Endothelial cell of umbilical vein (primary cell): ENCODE data around the gene TTLL5. TPM values are rescaled to one million over a fixed set of nuclear protein-coding genes. Genes with fewer than 3 reads are reported as not detected.

Experiments used
- BruUV-seq: library from RNA; stranded (reverse); fragments of 400-500 nt; replicated peaks from 2 replicates; lab custom pipeline; 2021; lab: Mats Ljungman, UMichigan
- CTCF ChIA-PET: fragments of 300-600, 350-600 bp; sonication (Branson Sonifier 250); formaldehyde crosslinking; loops from one replicate; lab custom pipeline; 2021; ENCODE audit warnings: antibody characterized with exemption, inconsistent platforms; lab: Charles Lee
- POLR2A ChIA-PET: fragments of 300-600, 350-600 bp; sonication (Branson Sonifier 250); formaldehyde crosslinking; loops from one replicate; lab custom pipeline; 2021; ENCODE audit warnings: antibody characterized with exemption, inconsistent platforms; lab: Charles Lee
- DNase-seq: peaks from one replicate; pipeline ENCODE4 v3.0.0-alpha.2; 2011; ENCODE audit warnings: low read depth, low spot score
- FAIRE-seq: peaks from 2 replicates; lab custom pipeline; 2011; peaks lifted over from hg19 to GRCh38; lab: Jason Lieb, UNC
- H2AFZ ChIP-seq: 2 replicates; pipeline ENCODE4 v1.6.0; 2012; ENCODE audit warnings: low read depth, low read length, control low read depth, inconsistent platforms
- H3K27ac ChIP-seq: 2 replicates; pipeline ENCODE4 v1.5.1; 2011; ENCODE audit warnings: low read depth, mild to moderate bottlenecking, control low read depth, low read length, moderate library complexity; ENCODE audit not compliant: insufficient read depth
- H3K27me3 ChIP-seq, 2 experiments: 2 replicates each; pipeline versions ENCODE4 v1.6.0 to v1.6.1; 2011; ENCODE audit warnings: low read length in 2 of 2, mixed read lengths in 1 of 2; ENCODE audit not compliant: control insufficient read depth in 2 of 2, insufficient read depth in 2 of 2
- H3K36me3 ChIP-seq, 2 experiments: 2 replicates in 1 of 2; 3 replicates in 1 of 2; pipeline ENCODE4 v1.5.1; 2011; ENCODE audit warnings: low read length in 2 of 2, mild to moderate bottlenecking in 1 of 2, moderate library complexity in 1 of 2; ENCODE audit not compliant: control insufficient read depth in 2 of 2, insufficient read depth in 2 of 2; ENCODE audit errors: extremely low read depth in 1 of 2
- H3K4me1 ChIP-seq: 3 replicates; pipeline ENCODE4 v1.5.1; 2011; ENCODE audit warnings: mild to moderate bottlenecking, low read length; ENCODE audit not compliant: control insufficient read depth, insufficient read depth; ENCODE audit errors: extremely low read depth
- H3K4me2 ChIP-seq: 2 replicates; pipeline ENCODE4 v1.6.1; 2011; ENCODE audit warnings: low read length, control low read depth, mixed read lengths; ENCODE audit not compliant: insufficient read depth
- H3K4me3 ChIP-seq, 3 experiments: fragments of 200-600 bp in 1 of 3; sonication (generic), shearing (Covaris generic) in 1 of 3; replicated peaks in 1 of 3; 2 replicates each; pipeline ENCODE4 v1.5.1; 2011 to 2016; ENCODE audit warnings: control low read depth in 3 of 3, low read length in 3 of 3, mild to moderate bottlenecking in 2 of 3, inconsistent platforms in 1 of 3, low read depth in 1 of 3, moderate library complexity in 1 of 3; ENCODE audit not compliant: insufficient read depth in 1 of 3
- H3K79me2 ChIP-seq: 2 replicates; pipeline ENCODE4 v1.6.0; 2012; ENCODE audit warnings: low read length, inconsistent platforms; ENCODE audit not compliant: control insufficient read depth, insufficient read depth
- H3K9ac ChIP-seq: replicated peaks from 2 replicates; pipeline ENCODE3; 2011; ENCODE audit warnings: low read length, control low read depth; ENCODE audit not compliant: insufficient read depth; ENCODE audit errors: extremely low read depth
- H3K9me1 ChIP-seq: replicated peaks from 3 replicates; pipeline ENCODE4 v1.6.0; 2011; ENCODE audit warnings: mild to moderate bottlenecking, low read length; ENCODE audit not compliant: control insufficient read depth, insufficient read depth; ENCODE audit errors: extremely low read depth
- H3K9me3 ChIP-seq: replicated peaks from 2 replicates; pipeline ENCODE4 v1.5.1; 2012; ENCODE audit warnings: low read length, inconsistent platforms; ENCODE audit not compliant: control insufficient read depth, insufficient read depth
- H4K20me1 ChIP-seq: replicated peaks from 2 replicates; pipeline ENCODE3; 2011; ENCODE audit warnings: mild to moderate bottlenecking, low read length; ENCODE audit not compliant: control insufficient read depth, insufficient read depth; ENCODE audit errors: extremely low read depth
- EZH2 ChIP-seq: IDR thresholded peaks from 2 replicates; pipeline ENCODE4 v1.6.1; 2012; ENCODE audit warnings: borderline replicate concordance, low read depth, mild to moderate bottlenecking, moderate library complexity, low read length, inconsistent platforms; ENCODE audit not compliant: severe bottlenecking
- FOS ChIP-seq: IDR thresholded peaks from 2 replicates; pipeline ENCODE4 v1.6.1; 2011; ENCODE audit warnings: mild to moderate bottlenecking, low read length, moderate library complexity, borderline replicate concordance; ENCODE audit not compliant: insufficient read depth
- GATA2 ChIP-seq: IDR thresholded peaks from 2 replicates; pipeline ENCODE4 v1.7.0; 2011; ENCODE audit warnings: low read depth, mild to moderate bottlenecking, moderate library complexity, mixed read lengths, low read length; ENCODE audit not compliant: insufficient read length, insufficient read depth
- JUN ChIP-seq: IDR thresholded peaks from 2 replicates; pipeline ENCODE4 v1.6.1; 2011; ENCODE audit warnings: borderline replicate concordance, low read depth; ENCODE audit not compliant: insufficient read length, insufficient read depth
- MYC ChIP-seq: IDR thresholded peaks from one replicate; pipeline ENCODE4 v1.6.1; 2011; ENCODE audit warnings: mild to moderate bottlenecking, low read depth, low read length
- POLR2A ChIP-seq: IDR thresholded peaks from 2 replicates; pipeline ENCODE4 v1.6.1; 2012; ENCODE audit warnings: low read depth, mild to moderate bottlenecking, control low read depth, low read length
- POLR2AphosphoS5 ChIP-seq: IDR thresholded peaks from 2 replicates; pipeline ENCODE4 v1.6.1; 2012; ENCODE audit warnings: low read depth, mild to moderate bottlenecking, control low read depth, low read length, moderate library complexity; ENCODE audit not compliant: insufficient read depth
- dilution Hi-C: fragments of 300-500 bp; cut with MboI; formaldehyde crosslinking; loops from one replicate; pipeline ENCODE4 v1.15.0; 2019; ENCODE audit warnings: low sequenced_read_pairs; ENCODE audit not compliant: extremely low pct_ligation_motif_present
- intact Hi-C: fragments of 100-400 bp; cut with micrococcal nuclease; formaldehyde crosslinking; loops from one replicate; pipeline ENCODE4 v1.10.0; 2022
- polyA plus RNA-seq, 4 experiments: library from polyadenylated mRNA; depleted of rRNA in 3 of 4; stranded (reverse) in 3 of 4; unstranded in 1 of 4; fragments of >200 nt; gene quantifications; 2 replicates each; pipeline versions ENCODE4 v1.2.1 to v1.2.3, GENCODE V29; 2011 to 2012; ENCODE audit warnings: missing spikeins in 1 of 4
- total RNA-seq: library from RNA; stranded (reverse); gene quantifications from 2 replicates; pipeline ENCODE4 v1.2.3, GENCODE V29; 2021
- TF ChIP-seq, protein P1 (sequence below): IDR thresholded peaks from 2 replicates; pipeline ENCODE4 v1.6.1; 2011; ENCODE audit not compliant: insufficient read depth, insufficient read length
- TF ChIP-seq, protein P2 (sequence below), 2 donors: IDR thresholded peaks; 1 replicate in 1 of 2; 2 replicates in 1 of 2; pipeline ENCODE4 v1.5.1; 2011; ENCODE audit warnings: low read length in 2 of 2, mild to moderate bottlenecking in 2 of 2, moderate library complexity in 2 of 2, control low read depth in 1 of 2, inconsistent platforms in 1 of 2, low read depth in 1 of 2; ENCODE audit not compliant: insufficient read depth in 1 of 2; ENCODE audit errors: extremely low read depth in 1 of 2

The TTLL5 gene
- total and polyA plus RNA-seq, 2 donors (not counting 3 experiments of a cell fraction or from before 2014, with no cell fraction given), result 33.2 to 93.6 TPM

DNA sequence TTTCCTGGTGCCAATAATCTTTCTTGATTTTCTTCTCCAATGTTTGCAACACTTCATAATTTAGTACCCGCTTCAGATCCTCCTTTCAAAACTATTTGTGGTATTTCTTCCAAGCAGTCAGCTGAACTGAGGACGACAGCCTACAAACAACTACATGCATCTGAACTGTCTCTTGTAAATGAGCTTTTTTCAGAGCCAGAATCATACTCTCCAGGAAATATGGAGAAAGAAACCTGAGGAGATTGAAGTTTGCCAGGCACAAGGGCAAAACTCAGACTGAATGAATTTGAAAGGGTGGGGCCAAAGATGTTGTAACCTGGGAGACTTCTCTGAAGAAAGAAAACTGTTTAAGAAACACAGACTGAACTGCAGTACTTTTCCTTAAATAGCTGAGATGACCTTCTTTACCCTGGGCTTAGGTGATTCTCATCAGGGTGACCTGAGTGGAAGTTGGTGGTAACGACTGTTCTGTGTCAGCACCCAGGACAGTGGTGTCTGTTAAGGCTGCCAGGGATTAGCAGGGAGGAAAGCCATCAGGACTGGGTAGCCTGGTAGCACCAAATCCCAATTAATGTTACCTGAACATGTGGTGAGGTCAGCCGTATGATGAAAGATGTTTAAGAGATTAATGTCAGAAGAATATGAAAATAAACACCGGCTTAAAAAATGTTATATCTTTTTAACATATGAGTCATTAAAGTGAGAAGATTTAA lies 225.7 kb downstream of the TTLL5 start:
- TF ChIP-seq GATA2, result no peak
- TF ChIP-seq MYC, result no peak
- no peak for TF ChIP-seq FOS
- no peak for TF ChIP-seq POLR2A
- TF ChIP-seq JUN, result no peak
- TF ChIP-seq, protein P1, sequence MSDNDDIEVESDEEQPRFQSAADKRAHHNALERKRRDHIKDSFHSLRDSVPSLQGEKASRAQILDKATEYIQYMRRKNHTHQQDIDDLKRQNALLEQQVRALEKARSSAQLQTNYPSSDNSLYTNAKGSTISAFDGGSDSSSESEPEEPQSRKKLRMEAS, result no peak
- no peak for TF ChIP-seq POLR2AphosphoS5
- TF ChIP-seq EZH2, result no peak
- TF ChIP-seq, protein P2, sequence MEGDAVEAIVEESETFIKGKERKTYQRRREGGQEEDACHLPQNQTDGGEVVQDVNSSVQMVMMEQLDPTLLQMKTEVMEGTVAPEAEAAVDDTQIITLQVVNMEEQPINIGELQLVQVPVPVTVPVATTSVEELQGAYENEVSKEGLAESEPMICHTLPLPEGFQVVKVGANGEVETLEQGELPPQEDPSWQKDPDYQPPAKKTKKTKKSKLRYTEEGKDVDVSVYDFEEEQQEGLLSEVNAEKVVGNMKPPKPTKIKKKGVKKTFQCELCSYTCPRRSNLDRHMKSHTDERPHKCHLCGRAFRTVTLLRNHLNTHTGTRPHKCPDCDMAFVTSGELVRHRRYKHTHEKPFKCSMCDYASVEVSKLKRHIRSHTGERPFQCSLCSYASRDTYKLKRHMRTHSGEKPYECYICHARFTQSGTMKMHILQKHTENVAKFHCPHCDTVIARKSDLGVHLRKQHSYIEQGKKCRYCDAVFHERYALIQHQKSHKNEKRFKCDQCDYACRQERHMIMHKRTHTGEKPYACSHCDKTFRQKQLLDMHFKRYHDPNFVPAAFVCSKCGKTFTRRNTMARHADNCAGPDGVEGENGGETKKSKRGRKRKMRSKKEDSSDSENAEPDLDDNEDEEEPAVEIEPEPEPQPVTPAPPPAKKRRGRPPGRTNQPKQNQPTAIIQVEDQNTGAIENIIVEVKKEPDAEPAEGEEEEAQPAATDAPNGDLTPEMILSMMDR (IDR thresholded peaks at IDR 0.05; ENCODE audit: extremely low read depth in 1 of 2, insufficient read depth in 1 of 2, low read depth in 1 of 2, low read length in 2 of 2), result no peak
- Histone ChIP-seq H3K36me3 (peaks cover 2 to 3% of the 10 kb centered on the region in 2 experiments), H3K9ac (no peak overlapping the region), H3K27ac (no peak overlapping the region), H3K4me3 (no peak overlapping the region), H3K9me1 (no peaks in the 10 kb centered on the region), H3K79me2 (no peaks in the 10 kb centered on the region), H4K20me1 (no peaks in the 10 kb centered on the region), H3K27me3 (no peaks in the 10 kb centered on the region), H3K4me1 (no peaks in the 10 kb centered on the region), H3K4me2 (no peak overlapping the region), H2AFZ (no peak overlapping the region), H3K9me3 (no peaks in the 10 kb centered on the region)
- FAIRE-seq (no peak), DNase-seq (no peak)
- ChIA-PET CTCF (interaction anchor here (1.3 to 1.7 kb wide), 2 partner anchors 20 to 178 kb away, joined by 3 to 11 read pairs; no protein-coding TSS in a partner anchor), POLR2A (no interaction called here)
- intact Hi-C loops (no loop called here), dilution Hi-C loops (no loop called here)
- BruUV-seq, result no TSS peak
